GM12878 (cell line): ENCODE results near the gene VIPR1. TPM values are rescaled to one million over a fixed set of nuclear protein-coding genes. Genes with fewer than 3 reads are reported as not detected.

Source experiments
- ATAC-seq: fragments of 200-7000 bp; cut with Tn5 transposase; 3 replicates; pipeline ENCODE4 v1.9.1; 2020; ENCODE audit warnings: mild to moderate bottlenecking, moderate library complexity
- BruUV-seq: library from RNA; stranded (reverse); fragments of 400-500 nt; replicated peaks from 2 replicates; lab custom pipeline; 2021; lab: Mats Ljungman, UMichigan
- CTCF ChIA-PET: fragments of 300-600 bp; sonication (Branson Sonifier 250); formaldehyde crosslinking; extraction: SDS; loops from one replicate; lab custom pipeline; 2021; ENCODE audit warnings: inconsistent platforms; lab: Yijun Ruan, JAX
- POLR2A ChIA-PET: fragments of 350-600 bp; formaldehyde crosslinking; extraction: SDS; loops from one replicate; lab custom pipeline; 2021; ENCODE audit warnings: inconsistent platforms; lab: Charles Lee
- RAD21 ChIA-PET: fragments of 300-600 bp; sonication (Branson Sonifier 250); formaldehyde crosslinking; loops from one replicate; lab custom pipeline; 2023; ENCODE audit warnings: antibody characterized with exemption; ENCODE audit not compliant: unreplicated experiment; lab: Charles Lee
- SMC1A ChIA-PET: fragments of 300-600 bp; sonication (Branson Sonifier 250); formaldehyde crosslinking; loops from one replicate; lab custom pipeline; 2023; ENCODE audit not compliant: unreplicated experiment, uncharacterized antibody; lab: Charles Lee
- DNase-seq: peaks from one replicate; pipeline ENCODE4 v3.0.0-alpha.2; 2011; ENCODE audit warnings: low read depth, low spot score
- FAIRE-seq: peaks from 3 replicates; lab custom pipeline; 2011; peaks lifted over from hg19 to GRCh38; lab: Jason Lieb, UNC
- H2AFZ ChIP-seq: 2 replicates; pipeline ENCODE4 v1.6.0; 2011; ENCODE audit warnings: low read depth, low read length, control low read depth; ENCODE audit not compliant: control insufficient read depth
- H3K27ac ChIP-seq: 2 replicates; pipeline ENCODE4 v1.5.1; 2011; ENCODE audit warnings: control low read depth; ENCODE audit not compliant: control insufficient read depth, insufficient read depth
- H3K27me3 ChIP-seq, 2 experiments: replicated peaks in 1 of 2; 2 replicates each; pipeline versions ENCODE4 v1.6.0 to v1.6.1; 2011; ENCODE audit warnings: low read length in 1 of 2; ENCODE audit not compliant: control insufficient read depth in 2 of 2, insufficient read depth in 2 of 2
- H3K36me3 ChIP-seq, 2 experiments: 2 replicates each; pipeline ENCODE4 v1.5.1; 2011; ENCODE audit warnings: low read length in 1 of 2; ENCODE audit not compliant: control insufficient read depth in 2 of 2, insufficient read depth in 2 of 2
- H3K4me1 ChIP-seq: 2 replicates; pipeline ENCODE4 v1.6.1; 2011; ENCODE audit warnings: mild to moderate bottlenecking, low read length, moderate library complexity, mixed read lengths; ENCODE audit not compliant: control insufficient read depth, insufficient read depth
- H3K4me2 ChIP-seq: 2 replicates; pipeline ENCODE4 v1.6.0; 2011; ENCODE audit warnings: control low read depth; ENCODE audit not compliant: control insufficient read depth, insufficient read depth
- H3K4me3 ChIP-seq: fragments of 200-600 bp; sonication (generic); 2 replicates; pipeline ENCODE4 v1.5.1; 2016
- H3K79me2 ChIP-seq: 2 replicates; pipeline ENCODE4 v1.6.0; 2011; ENCODE audit warnings: low read length; ENCODE audit not compliant: control insufficient read depth, insufficient read depth
- H3K9ac ChIP-seq: 2 replicates; pipeline ENCODE4 v1.8.0; 2011; ENCODE audit warnings: low read length, control low read depth, mixed read lengths; ENCODE audit not compliant: control insufficient read depth, insufficient read depth
- H3K9me3 ChIP-seq: replicated peaks from 3 replicates; pipeline ENCODE4 v1.5.1; 2011; ENCODE audit warnings: mild to moderate bottlenecking, low read length; ENCODE audit not compliant: control insufficient read depth, insufficient read depth
- H4K20me1 ChIP-seq: 2 replicates; pipeline ENCODE4 v1.6.0; 2011; ENCODE audit not compliant: control insufficient read depth, insufficient read depth
- CHD1 ChIP-seq: IDR thresholded peaks from 2 replicates; pipeline ENCODE4 v1.6.1; 2012; ENCODE audit warnings: low read depth, low read length, improper control_type of control experiment
- JUND ChIP-seq: IDR thresholded peaks from 2 replicates; pipeline ENCODE4 v1.6.1; 2012; ENCODE audit warnings: low read depth, mild to moderate bottlenecking, low read length, improper control_type of control experiment, moderate library complexity
- LARP7 ChIP-seq: fragments of 450-650 bp; IDR thresholded peaks from 2 replicates; pipeline ENCODE4 v1.6.1; 2017; ENCODE audit warnings: mild to moderate bottlenecking
- MTA2 ChIP-seq: fragments of 450-650 bp; IDR thresholded peaks from 2 replicates; pipeline ENCODE4 v1.6.1; 2016; ENCODE audit warnings: low read depth, mild to moderate bottlenecking, moderate library complexity
- NBN ChIP-seq: fragments of 450-650 bp; IDR thresholded peaks from 2 replicates; pipeline ENCODE4 v1.6.1; 2016
- NFIC ChIP-seq: IDR thresholded peaks from 2 replicates; pipeline ENCODE4 v1.6.1; 2012; ENCODE audit warnings: low read depth, mild to moderate bottlenecking, inconsistent platforms, low read length, moderate library complexity
- NFYA ChIP-seq: IDR thresholded peaks from 2 replicates; pipeline ENCODE4 v1.6.1; 2011; ENCODE audit warnings: low read depth, mild to moderate bottlenecking, low read length, improper control_type of control experiment, borderline replicate concordance
- NR2C1 ChIP-seq: fragments of 450-650 bp; IDR thresholded peaks from 2 replicates; pipeline ENCODE4 v1.6.1; 2017; ENCODE audit warnings: antibody characterized with exemption, mild to moderate bottlenecking, moderate library complexity
- NRF1 ChIP-seq: conservative IDR thresholded peaks from 2 replicates; pipeline ENCODE4 v1.6.1; 2011; ENCODE audit warnings: mild to moderate bottlenecking, low read depth, low read length, improper control_type of control experiment
- RCOR1 ChIP-seq: conservative IDR thresholded peaks from 2 replicates; pipeline ENCODE4 v1.6.1; 2012; ENCODE audit warnings: low read depth, low read length, improper control_type of control experiment
- RFX5 ChIP-seq: IDR thresholded peaks from 2 replicates; pipeline ENCODE4 v1.6.1; 2011; ENCODE audit warnings: low read depth, low read length, improper control_type of control experiment
- SIX5 ChIP-seq: IDR thresholded peaks from 2 replicates; pipeline ENCODE4 v1.6.1; 2011; ENCODE audit warnings: mild to moderate bottlenecking, low read depth, low read length, moderate library complexity; ENCODE audit not compliant: severe bottlenecking
- SMAD5 ChIP-seq: IDR thresholded peaks from 2 replicates; pipeline ENCODE4 v1.6.1; 2016; ENCODE audit warnings: antibody characterized with exemption, low read depth
- SREBF2 ChIP-seq: IDR thresholded peaks from 2 replicates; pipeline ENCODE4 v1.6.1; 2012; ENCODE audit warnings: mild to moderate bottlenecking, low read length
- WGBS: methylation state at CpG from one replicate; pipeline ENCODE4 v1.1.6; 2016; ENCODE audit warnings: low lambda C conversion rate; ENCODE audit not compliant: insufficient replicate concordance, insufficient coverage; ENCODE audit errors: missing lambda C conversion rate; 5-methylcytosine and 5-hydroxymethylcytosine counted together
- in situ Hi-C: fragments of 300-500 bp; cut with MboI; formaldehyde crosslinking; loops from 9 replicates; pipeline ENCODE4 v1.14.3; 2018; ENCODE audit warnings: mixed read lengths
- intact Hi-C: fragments of 100-400 bp; cut with micrococcal nuclease; formaldehyde crosslinking; loops from one replicate; pipeline ENCODE4 v1.14.2; 2022; ENCODE audit not compliant: unreplicated experiment
- polyA plus RNA-seq, 11 experiments: library from polyadenylated mRNA; depleted of rRNA in 4 of 11; unstranded in 6 of 11; stranded (reverse) in 5 of 11; fragments of >200 nt; fragmentation: Nextera tagmentation in 4 of 11; fragmentation: Illumina TruSeq in 1 of 11; extraction: Ambion mirVana in 4 of 11; extraction: Trizol in 1 of 11; gene quantifications; 1 replicate in 1 of 11; 2 replicates in 10 of 11; pipeline versions ENCODE4 v1.2.1 to v1.2.3, GENCODE V29; 2011 to 2016; ENCODE audit warnings: inconsistent platforms in 2 of 11, missing spikeins in 2 of 11, low read depth in 1 of 11
- total RNA-seq, 4 experiments: library from RNA; depleted of rRNA in 3 of 4; stranded (reverse); fragments of >200 nt in 3 of 4; fragmentation: Illumina TruSeq in 1 of 4; extraction: Trizol in 1 of 4; gene quantifications; 2 replicates each; pipeline versions ENCODE4 v1.2.1 to v1.2.3, GENCODE V29; 2013 to 2021
- TF ChIP-seq, protein P1 (sequence below): fragments of 450-650 bp; IDR thresholded peaks from 2 replicates; pipeline ENCODE4 v1.6.1; 2017; ENCODE audit warnings: low read depth, mild to moderate bottlenecking, moderate library complexity
- TF ChIP-seq, protein P2 (sequence below): IDR thresholded peaks from 2 replicates; pipeline ENCODE4 v1.6.1; 2012; ENCODE audit warnings: low read depth, low read length, improper control_type of control experiment
- TF ChIP-seq, protein P3 (sequence below): IDR thresholded peaks from 2 replicates; pipeline ENCODE4 v1.6.1; 2011; ENCODE audit warnings: low read depth, mild to moderate bottlenecking, low read length, moderate library complexity, borderline replicate concordance; ENCODE audit errors: extremely low read depth
- TF ChIP-seq, protein P4 (sequence below): fragments of 450-650 bp; conservative IDR thresholded peaks from 2 replicates; pipeline ENCODE4 v1.6.1; 2017; ENCODE audit warnings: mild to moderate bottlenecking, moderate library complexity

The VIPR1 gene
- total and polyA plus RNA-seq, 10 of the 15 experiments (the other 5 are each of a cell fraction or from before 2014, with no cell fraction given): 0.03 to 0.28 (median 0.12) TPM; not detected in 6

DNA sequence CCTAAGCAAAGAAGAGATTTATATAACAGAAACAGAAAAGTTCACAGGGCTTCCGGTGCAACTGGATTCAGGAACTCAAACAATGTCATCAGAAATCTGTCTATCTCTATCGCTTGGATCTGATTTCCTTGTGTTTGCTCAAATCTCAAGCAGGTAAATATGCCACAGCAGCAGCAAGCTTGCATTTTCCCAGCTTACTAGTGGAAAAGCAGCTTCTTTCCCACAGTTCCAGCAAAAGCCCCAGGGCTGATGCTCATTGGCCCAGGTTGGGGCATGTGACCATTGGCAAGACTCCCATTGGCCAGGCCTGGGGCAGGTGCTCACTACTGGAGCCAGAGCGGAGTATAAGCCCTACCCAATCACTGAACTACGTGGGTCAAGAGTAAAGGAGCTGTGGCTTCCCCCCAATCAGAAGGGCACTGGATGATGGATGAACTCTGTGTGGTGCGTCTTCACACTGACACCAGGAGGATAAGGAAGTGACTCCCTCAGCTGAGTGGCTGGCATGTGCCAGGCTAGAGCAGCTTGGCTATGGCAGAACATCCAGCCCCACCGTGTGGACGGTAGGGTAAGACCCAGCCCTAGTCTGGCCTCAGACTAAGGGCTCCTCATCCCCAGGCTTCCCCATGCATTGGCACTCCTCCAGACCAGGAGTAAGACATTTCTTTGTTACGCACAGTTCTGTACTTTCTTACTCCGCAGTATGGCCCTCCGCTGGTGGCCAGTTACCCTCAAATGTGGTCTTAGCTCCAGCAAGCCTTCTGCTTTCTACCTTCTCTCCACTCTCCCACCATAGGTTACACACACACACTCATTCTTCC lies 13.1 kb upstream of the VIPR1 start (continued):
- TF ChIP-seq, protein P1, sequence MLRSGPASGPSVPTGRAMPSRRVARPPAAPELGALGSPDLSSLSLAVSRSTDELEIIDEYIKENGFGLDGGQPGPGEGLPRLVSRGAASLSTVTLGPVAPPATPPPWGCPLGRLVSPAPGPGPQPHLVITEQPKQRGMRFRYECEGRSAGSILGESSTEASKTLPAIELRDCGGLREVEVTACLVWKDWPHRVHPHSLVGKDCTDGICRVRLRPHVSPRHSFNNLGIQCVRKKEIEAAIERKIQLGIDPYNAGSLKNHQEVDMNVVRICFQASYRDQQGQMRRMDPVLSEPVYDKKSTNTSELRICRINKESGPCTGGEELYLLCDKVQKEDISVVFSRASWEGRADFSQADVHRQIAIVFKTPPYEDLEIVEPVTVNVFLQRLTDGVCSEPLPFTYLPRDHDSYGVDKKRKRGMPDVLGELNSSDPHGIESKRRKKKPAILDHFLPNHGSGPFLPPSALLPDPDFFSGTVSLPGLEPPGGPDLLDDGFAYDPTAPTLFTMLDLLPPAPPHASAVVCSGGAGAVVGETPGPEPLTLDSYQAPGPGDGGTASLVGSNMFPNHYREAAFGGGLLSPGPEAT: no peak
- TF ChIP-seq RFX5: no peak
- TF ChIP-seq, all 136 proteins: peak for 2

DNA sequence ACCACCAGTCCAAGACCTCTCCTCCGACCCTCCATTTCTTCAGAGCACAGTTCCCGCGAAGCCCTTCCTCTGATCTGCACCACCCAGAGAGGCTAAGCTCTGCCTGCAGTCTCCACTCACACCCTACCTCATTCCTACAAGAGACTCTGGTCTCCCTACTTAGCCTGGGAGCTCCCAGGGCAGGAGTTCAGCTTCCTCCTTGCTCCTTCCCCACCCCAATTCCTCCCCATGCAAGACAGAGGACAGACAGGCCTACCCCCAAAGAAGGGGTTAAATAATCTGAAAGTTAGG lies 12.6 kb upstream of the VIPR1 start:
- Histone ChIP-seq H3K4me1 (peaks cover 34% of the 10 kb centered on the region), H3K27ac (peak overlapping the region; percentile 81), H3K27me3 (no peaks in the 10 kb centered on the region), H3K36me3 (no peaks in the 10 kb centered on the region), H3K4me3 (no peak overlapping the region; the same call in 1 of the 2 replicates), H3K9ac (peak overlapping the region; percentile 17; the same call in 1 of the 2 replicates), H4K20me1 (no peaks in the 10 kb centered on the region), H3K4me2 (peak overlapping the region; percentile 58; the same call in 1 of the 2 replicates), H3K79me2 (no peaks in the 10 kb centered on the region), H2AFZ (peak overlapping the region; percentile 52), H3K9me3 (peaks cover 2% of the 10 kb centered on the region; the same call in 2 of the 3 replicates)
- ChIA-PET RAD21 (interaction anchor here (0.9 to 1.5 kb wide), 3 partner anchors 12 to 391 kb away, joined by 3 to 5 read pairs (median 4); partner anchors contain the start of gene VIPR1), CTCF (interaction anchor here (0.7 to 1.4 kb wide), 4 partner anchors 12 to 299 kb away, joined by 3 to 4 read pairs (median 3); no protein-coding TSS in a partner anchor), POLR2A (no interaction called here), SMC1A (interaction anchor here (1.2 to 1.4 kb wide), 2 partner anchors 145 to 243 kb away, joined by 3 to 4 read pairs; no protein-coding TSS in a partner anchor)
- in situ Hi-C loops: no loop called here
- 76% methylated on average over 3 of the region's 3 CpGs for WGBS
- FAIRE-seq (no peak), ATAC-seq (peak; percentile 26), DNase-seq (no peak)
- intact Hi-C loops: no loop called here
- no TSS peak for BruUV-seq
- TF ChIP-seq, protein P2, sequence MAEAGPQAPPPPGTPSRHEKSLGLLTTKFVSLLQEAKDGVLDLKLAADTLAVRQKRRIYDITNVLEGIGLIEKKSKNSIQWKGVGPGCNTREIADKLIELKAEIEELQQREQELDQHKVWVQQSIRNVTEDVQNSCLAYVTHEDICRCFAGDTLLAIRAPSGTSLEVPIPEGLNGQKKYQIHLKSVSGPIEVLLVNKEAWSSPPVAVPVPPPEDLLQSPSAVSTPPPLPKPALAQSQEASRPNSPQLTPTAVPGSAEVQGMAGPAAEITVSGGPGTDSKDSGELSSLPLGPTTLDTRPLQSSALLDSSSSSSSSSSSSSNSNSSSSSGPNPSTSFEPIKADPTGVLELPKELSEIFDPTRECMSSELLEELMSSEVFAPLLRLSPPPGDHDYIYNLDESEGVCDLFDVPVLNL: no peak
- no peak for TF ChIP-seq NRF1
- TF ChIP-seq SREBF2: no peak
- no peak for TF ChIP-seq NBN
- TF ChIP-seq, protein P3, sequence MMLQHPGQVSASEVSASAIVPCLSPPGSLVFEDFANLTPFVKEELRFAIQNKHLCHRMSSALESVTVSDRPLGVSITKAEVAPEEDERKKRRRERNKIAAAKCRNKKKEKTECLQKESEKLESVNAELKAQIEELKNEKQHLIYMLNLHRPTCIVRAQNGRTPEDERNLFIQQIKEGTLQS: no peak
- no peak for TF ChIP-seq MTA2
- no peak for TF ChIP-seq SIX5
- no peak for TF ChIP-seq NFIC
- no peak for TF ChIP-seq JUND
- no peak for TF ChIP-seq CHD1
- TF ChIP-seq, protein P4, sequence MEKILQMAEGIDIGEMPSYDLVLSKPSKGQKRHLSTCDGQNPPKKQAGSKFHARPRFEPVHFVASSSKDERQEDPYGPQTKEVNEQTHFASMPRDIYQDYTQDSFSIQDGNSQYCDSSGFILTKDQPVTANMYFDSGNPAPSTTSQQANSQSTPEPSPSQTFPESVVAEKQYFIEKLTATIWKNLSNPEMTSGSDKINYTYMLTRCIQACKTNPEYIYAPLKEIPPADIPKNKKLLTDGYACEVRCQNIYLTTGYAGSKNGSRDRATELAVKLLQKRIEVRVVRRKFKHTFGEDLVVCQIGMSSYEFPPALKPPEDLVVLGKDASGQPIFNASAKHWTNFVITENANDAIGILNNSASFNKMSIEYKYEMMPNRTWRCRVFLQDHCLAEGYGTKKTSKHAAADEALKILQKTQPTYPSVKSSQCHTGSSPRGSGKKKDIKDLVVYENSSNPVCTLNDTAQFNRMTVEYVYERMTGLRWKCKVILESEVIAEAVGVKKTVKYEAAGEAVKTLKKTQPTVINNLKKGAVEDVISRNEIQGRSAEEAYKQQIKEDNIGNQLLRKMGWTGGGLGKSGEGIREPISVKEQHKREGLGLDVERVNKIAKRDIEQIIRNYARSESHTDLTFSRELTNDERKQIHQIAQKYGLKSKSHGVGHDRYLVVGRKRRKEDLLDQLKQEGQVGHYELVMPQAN: no peak
- no peak for TF ChIP-seq RCOR1
- no peak for TF ChIP-seq NFYA
- no peak for TF ChIP-seq SMAD5
- no peak for TF ChIP-seq NR2C1
- no peak for TF ChIP-seq LARP7
